Fibroblast of skin of left biceps (primary cell): ENCODE data around the gene FERMT1.
"Not testable (repeated sequence)": the region's sequence is repeated elsewhere in the genome, so short reads cannot be mapped to it uniquely, and the experiment has no call there.

Source experiments
- DNase-seq, 2 experiments: peaks; one replicate each; pipeline ENCODE4 v3.0.0-alpha.2; 2013; ENCODE audit warnings: low read depth in 2 of 2

FERMT1 gene

GRCh38 chr20:6069669-6070068 is 53.2 kb downstream of the FERMT1 start:
- DNase-seq, result no peak

- no peak for DNase-seq
Observed at GRCh38 chr20:6067763-6068318, 55.0 kb downstream of the FERMT1 start.

GRCh38 chr20:6066582-6066981 is 56.2 kb downstream of the FERMT1 start:
- DNase-seq, result no peak

- no peak for DNase-seq
Observed at GRCh38 chr20:6061544-6061943, 61.3 kb downstream of the FERMT1 start.

GRCh38 chr20:6060213-6060612 is 62.6 kb downstream of the FERMT1 start:
- no peak for DNase-seq

- DNase-seq, result no peak
Observed at GRCh38 chr20:6058684-6059295, 64.0 kb downstream of the FERMT1 start.

- no peak for DNase-seq
Observed at GRCh38 chr20:6057691-6058090, 65.1 kb downstream of the FERMT1 start.

- no peak for DNase-seq
Observed at GRCh38 chr20:6057139-6057538, 65.7 kb downstream of the FERMT1 start.

GRCh38 chr20:6055981-6056569 is 66.8 kb downstream of the FERMT1 start:
- DNase-seq, result no peak

GRCh38 chr20:6055161-6055783 is 67.6 kb downstream of the FERMT1 start:
- no peak for DNase-seq

- DNase-seq, result not testable (repeated sequence)
Observed at GRCh38 chr20:6054689-6055051, 68.2 kb downstream of the FERMT1 start.

- DNase-seq, result peak in 1 of 2 experiments; percentile 28
Observed at GRCh38 chr20:6053776-6054688, 68.8 kb downstream of the FERMT1 start, which contains the start of gene LRRN4. Gene LRRN4 (minus strand): TSS chr20:6054060. CDS start chr20:6052799, 1,261 bp downstream.

- no peak for DNase-seq
Observed at GRCh38 chr20:6053064-6053775, 69.6 kb downstream of the FERMT1 start.

GRCh38 chr20:6051505-6051904 is 71.3 kb downstream of the FERMT1 start:
- DNase-seq, result peak; percentile 19 to 23

- DNase-seq, result no peak
Observed at GRCh38 chr20:6048391-6048790, 74.4 kb downstream of the FERMT1 start.

GRCh38 chr20:6046432-6046831 is 76.4 kb downstream of the FERMT1 start:
- DNase-seq, result no peak

GRCh38 chr20:6045566-6045965 is 77.3 kb downstream of the FERMT1 start:
- no peak for DNase-seq

- DNase-seq, result no peak
Observed at GRCh38 chr20:6044115-6044514, 78.7 kb downstream of the FERMT1 start.

- DNase-seq, result no peak
Observed at GRCh38 chr20:6041808-6042265, 81.0 kb downstream of the FERMT1 start.

GRCh38 chr20:6040958-6041807 is 81.6 kb downstream of the FERMT1 start:
- no peak for DNase-seq
